K562 (cell line): ENCODE data around the gene SLC13A3. TPM values are rescaled to one million over a fixed set of nuclear protein-coding genes. Genes with fewer than 3 reads are reported as not detected.

Source experiments
- ATAC-seq: fragments of 200-7000 bp; cut with Tn5 transposase; 3 replicates; pipeline ENCODE4 v1.9.1; 2020; ENCODE audit warnings: moderate library complexity
- BruUV-seq: library from RNA; stranded (reverse); fragments of 400-500 nt; replicated peaks from 2 replicates; lab custom pipeline; 2021; lab: Mats Ljungman, UMichigan
- CTCF ChIA-PET: fragments of 300-600 bp; formaldehyde crosslinking; extraction: SDS; loops from one replicate; lab custom pipeline; 2021; ENCODE audit warnings: low intra/inter-chr PET ratio; lab: Yijun Ruan, JAX
- POLR2A ChIA-PET: fragments of 300-600, 350-650 bp; sonication (Branson Sonifier 250); formaldehyde crosslinking; extraction: SDS; loops from one replicate; lab custom pipeline; 2021; ENCODE audit warnings: antibody characterized with exemption, inconsistent platforms; lab: Yijun Ruan, JAX
- DNase-seq, 4 experiments: peaks; one replicate each; pipeline versions ENCODE4 v3.0.0 to v3.0.0-alpha.2; 2011 to 2018; ENCODE audit warnings: low spot score in 3 of 4, mixed read lengths in 3 of 4; ENCODE audit errors: extremely low read depth in 1 of 4
- FAIRE-seq: peaks from 2 replicates; lab custom pipeline; 2011; peaks lifted over from hg19 to GRCh38; lab: Jason Lieb, UNC
- H2AFZ ChIP-seq: 2 replicates; pipeline ENCODE4 v1.6.0; 2011; ENCODE audit warnings: low read depth, low read length, control low read depth, inconsistent platforms
- H3K27ac ChIP-seq: fragments of 200-600 bp; 3 replicates; pipeline ENCODE4 v1.8.0; 2011; ENCODE audit warnings: low read depth, mild to moderate bottlenecking, control low read depth, inconsistent platforms, low read length, moderate library complexity, mixed read lengths; ENCODE audit errors: extremely low read depth
- H3K27me3 ChIP-seq, 2 experiments: fragments of 300-600 bp in 1 of 2; 2 replicates in 1 of 2; 3 replicates in 1 of 2; pipeline versions ENCODE4 v1.6.0 to v1.8.0; 2011; ENCODE audit warnings: inconsistent platforms in 2 of 2, low read length in 2 of 2, mild to moderate bottlenecking in 1 of 2, mixed read lengths in 1 of 2, moderate library complexity in 1 of 2; ENCODE audit not compliant: control insufficient read depth in 2 of 2, insufficient read depth in 2 of 2
- H3K36me3 ChIP-seq: fragments of 300-600 bp; 3 replicates; pipeline ENCODE4 v1.8.0; 2011; ENCODE audit warnings: mild to moderate bottlenecking, low read length, inconsistent platforms; ENCODE audit not compliant: control insufficient read depth, insufficient read depth
- H3K4me1 ChIP-seq, 2 experiments: fragments of 200-600 bp in 1 of 2; replicated peaks in 1 of 2; 2 replicates in 1 of 2; 3 replicates in 1 of 2; pipeline versions ENCODE4 v1.5.1 to v1.8.0; 2011; ENCODE audit warnings: inconsistent platforms in 2 of 2, low read length in 2 of 2, mild to moderate bottlenecking in 1 of 2, mixed read lengths in 1 of 2, moderate library complexity in 1 of 2; ENCODE audit not compliant: control insufficient read depth in 2 of 2, insufficient read depth in 2 of 2
- H3K4me2 ChIP-seq: 2 replicates; pipeline ENCODE4 v1.6.1; 2011; ENCODE audit warnings: low read length, control low read depth, inconsistent platforms, mixed read lengths; ENCODE audit not compliant: insufficient read depth
- H3K4me3 ChIP-seq: fragments of 200-600 bp; sonication (generic), shearing (Covaris generic); 2 replicates; pipeline ENCODE4 v1.5.1; 2016; ENCODE audit warnings: control low read depth, inconsistent platforms
- H3K79me2 ChIP-seq: fragments of 200-600 bp; 3 replicates; pipeline ENCODE4 v1.8.0; 2011; ENCODE audit warnings: low read length, inconsistent platforms; ENCODE audit not compliant: control insufficient read depth, insufficient read depth
- H3K9ac ChIP-seq, 2 experiments: 2 replicates each; pipeline versions ENCODE4 v1.6.0 to v1.6.1; 2011; ENCODE audit warnings: low read depth in 2 of 2, low read length in 2 of 2, control low read depth in 1 of 2, inconsistent platforms in 1 of 2, mild to moderate bottlenecking in 1 of 2, mixed read lengths in 1 of 2; ENCODE audit not compliant: insufficient read depth in 1 of 2
- H3K9me1 ChIP-seq: one replicate; pipeline ENCODE4 v1.6.0; 2011; ENCODE audit warnings: inconsistent platforms, mild to moderate bottlenecking, low read length, moderate library complexity; ENCODE audit not compliant: control insufficient read depth, insufficient read depth
- H3K9me3 ChIP-seq: replicated peaks from 2 replicates; pipeline ENCODE4 v1.5.1; 2011; ENCODE audit warnings: low read depth, low read length, inconsistent platforms; ENCODE audit not compliant: control insufficient read depth, insufficient read depth
- H4K20me1 ChIP-seq: replicated peaks from 2 replicates; pipeline ENCODE4 v1.6.1; 2011; ENCODE audit warnings: low read length, inconsistent platforms, mixed read lengths; ENCODE audit not compliant: control insufficient read depth, insufficient read depth
- ATF7 ChIP-seq: fragments of 450-650 bp; IDR thresholded peaks from 2 replicates; pipeline ENCODE4 v1.7.1; 2014; ENCODE audit warnings: mild to moderate bottlenecking, moderate library complexity
- HNRNPUL1 ChIP-seq: fragments of 200-400 bp; formaldehyde crosslinking; IDR thresholded peaks from 2 replicates; pipeline ENCODE4 v1.6.1; 2017; ENCODE audit warnings: low read length
- JUNB ChIP-seq: fragments of 450-650 bp; formaldehyde crosslinking; conservative IDR thresholded peaks from 2 replicates; pipeline ENCODE4 v1.4.0; 2020; ENCODE audit warnings: mild to moderate bottlenecking
- POLR2A ChIP-seq: fragments of 450-650 bp; conservative IDR thresholded peaks from 2 replicates; pipeline ENCODE4 v1.6.1; 2016
- ZKSCAN1 ChIP-seq: fragments of 150-350 bp; IDR thresholded peaks from 2 replicates; pipeline ENCODE4 v1.6.1; 2016; ENCODE audit warnings: low read depth, low read length
- ZNF175 ChIP-seq: fragments of 200-800 bp; sonication (Bioruptor generic); IDR thresholded peaks from 2 replicates; pipeline ENCODE4 v1.6.1; 2016; ENCODE audit warnings: low read depth, mild to moderate bottlenecking, missing genetic modification characterization, missing compliant biosample characterization
- WGBS: fragments of 100-300 bp; shearing (Covaris generic); methylation state at CpG from one replicate; pipeline ENCODE4 v1.1.6; 2016; ENCODE audit warnings: low coverage, mixed read lengths; ENCODE audit not compliant: insufficient coverage; ENCODE audit errors: missing lambda C conversion rate; 5-methylcytosine and 5-hydroxymethylcytosine counted together
- in situ Hi-C: fragments of 300-500 bp; cut with MboI; formaldehyde crosslinking; loops from 4 replicates; pipeline ENCODE4 v1.15.0; 2018; ENCODE audit warnings: inconsistent platforms, mixed read lengths
- intact Hi-C: fragments of 100-400 bp; cut with micrococcal nuclease; formaldehyde crosslinking; loops from 2 replicates; pipeline ENCODE4 v1.14.2; 2022
- polyA plus RNA-seq, 8 experiments: library from polyadenylated mRNA; depleted of rRNA in 4 of 8; stranded (reverse) in 5 of 8; unstranded in 3 of 8; fragments of >200 nt; fragmentation: Nextera tagmentation in 2 of 8; fragmentation: Illumina TruSeq in 1 of 8; extraction: Ambion mirVana in 2 of 8; extraction: Trizol in 1 of 8; gene quantifications; 2 replicates each; pipeline versions ENCODE4 v1.2.1 to v1.2.3, GENCODE V29; 2011 to 2014; ENCODE audit warnings: inconsistent platforms in 1 of 8, missing spikeins in 1 of 8
- total RNA-seq, 7 experiments: library from RNA; depleted of rRNA in 6 of 7; stranded (reverse); fragments of >200 nt in 6 of 7; fragmentation: Illumina TruSeq in 2 of 7; extraction: Trizol in 2 of 7; gene quantifications; 2 replicates each; pipeline versions ENCODE4 v1.2.1 to v1.2.3, GENCODE V29; 2011 to 2021; ENCODE audit warnings: low replicate concordance in 1 of 7
- TF ChIP-seq, protein P1 (sequence below), 2 experiments: fragments of 450-650 bp in 1 of 2; sonication (generic) in 1 of 2; formaldehyde crosslinking in 1 of 2; IDR thresholded peaks in 1 of 2; conservative IDR thresholded peaks in 1 of 2; 2 replicates each; pipeline versions ENCODE4 v1.6.1 to v1.8.1; 2016 to 2023; ENCODE audit warnings: mild to moderate bottlenecking in 2 of 2, moderate library complexity in 2 of 2, inconsistent platforms in 1 of 2, missing genetic modification reagents in 1 of 2
- TF ChIP-seq, protein P2 (sequence below): fragments of 250-450 bp; sonication (Bioruptor Pico); IDR thresholded peaks from 2 replicates; pipeline ENCODE4 v1.9.0; 2021; ENCODE audit warnings: mild to moderate bottlenecking, inconsistent platforms
- TF ChIP-seq, protein P3 (sequence below): fragments of 250-450 bp; sonication (Bioruptor Pico); IDR thresholded peaks from 2 replicates; pipeline ENCODE4 v1.8.0; 2022; ENCODE audit warnings: inconsistent platforms

Gene SLC13A3
- total and polyA plus RNA-seq, 9 of the 15 experiments (the other 6 are each of a cell fraction or from before 2014, with no cell fraction given): 5.5 to 16.4 (median 8.5) TPM

- Histone ChIP-seq H3K9me3 (no peaks in the 10 kb centered on the region), H3K4me1 (no peaks in the 10 kb centered on the region), H4K20me1 (no peaks in the 10 kb centered on the region), H2AFZ (no peak overlapping the region), H3K79me2 (no peaks in the 10 kb centered on the region), H3K36me3 (peaks cover 2% of the 10 kb centered on the region; the same call in 1 of the 3 replicates), H3K9ac (no peak overlapping the region), H3K27me3 (no peaks in the 10 kb centered on the region), H3K9me1 (peaks cover 4% of the 10 kb centered on the region), H3K27ac (no peak overlapping the region), H3K4me2 (no peak overlapping the region), H3K4me3 (no peak overlapping the region)
- ChIA-PET POLR2A (no interaction called here), CTCF (no interaction called here)
- no peak for ATAC-seq
- TF ChIP-seq ZNF175 (CRISPR knock-in tag): no peak
- TF ChIP-seq ZKSCAN1: 0 out of 2 replicates have a peak, but pooled peaks have one; percentile 61
- intact Hi-C loops: no loop called here
- WGBS: 67% methylated on average over 2 of the region's 2 CpGs
- BruUV-seq: no TSS peak
- in situ Hi-C loops: no loop called here
- FAIRE-seq: no peak
- DNase-seq: no peak
These were observed 41.1 kb downstream of the SLC13A3 start for GRCh38 chr20:46610145-46610544.

- Histone ChIP-seq H4K20me1 (no peaks in the 10 kb centered on the region), H3K4me1 (no peaks in the 10 kb centered on the region; a peak in 1 of 5 replicates), H3K9me3 (no peaks in the 10 kb centered on the region), H3K79me2 (no peaks in the 10 kb centered on the region), H3K9me1 (peaks cover under 1% of the 10 kb centered on the region), H3K36me3 (peaks cover 2% of the 10 kb centered on the region; the same call in 1 of the 3 replicates), H2AFZ (no peak overlapping the region), H3K4me3 (no peak overlapping the region), H3K9ac (no peak overlapping the region), H3K4me2 (no peak overlapping the region), H3K27me3 (no peaks in the 10 kb centered on the region), H3K27ac (no peak overlapping the region)
- no peak for DNase-seq
- intact Hi-C loops (no loop called here), in situ Hi-C loops (no loop called here)
- POLR2A ChIA-PET: no interaction called here
- TF ChIP-seq, protein P1, sequence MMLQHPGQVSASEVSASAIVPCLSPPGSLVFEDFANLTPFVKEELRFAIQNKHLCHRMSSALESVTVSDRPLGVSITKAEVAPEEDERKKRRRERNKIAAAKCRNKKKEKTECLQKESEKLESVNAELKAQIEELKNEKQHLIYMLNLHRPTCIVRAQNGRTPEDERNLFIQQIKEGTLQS (IDR thresholded peaks at IDR 0.05): peak; percentile 46
- TF ChIP-seq, protein P1 (CRISPR knock-in tag; conservative IDR thresholded peaks at IDR 0.05): no peak
- TF ChIP-seq POLR2A (no peak), JUNB (CRISPR knock-in tag) (0 out of 2 replicates have a peak, but pooled peaks have one; percentile 11), ATF7 (peak; percentile 57; the same call in 1 of the 2 replicates), HNRNPUL1 (no peak)
- TF ChIP-seq, protein P2, sequence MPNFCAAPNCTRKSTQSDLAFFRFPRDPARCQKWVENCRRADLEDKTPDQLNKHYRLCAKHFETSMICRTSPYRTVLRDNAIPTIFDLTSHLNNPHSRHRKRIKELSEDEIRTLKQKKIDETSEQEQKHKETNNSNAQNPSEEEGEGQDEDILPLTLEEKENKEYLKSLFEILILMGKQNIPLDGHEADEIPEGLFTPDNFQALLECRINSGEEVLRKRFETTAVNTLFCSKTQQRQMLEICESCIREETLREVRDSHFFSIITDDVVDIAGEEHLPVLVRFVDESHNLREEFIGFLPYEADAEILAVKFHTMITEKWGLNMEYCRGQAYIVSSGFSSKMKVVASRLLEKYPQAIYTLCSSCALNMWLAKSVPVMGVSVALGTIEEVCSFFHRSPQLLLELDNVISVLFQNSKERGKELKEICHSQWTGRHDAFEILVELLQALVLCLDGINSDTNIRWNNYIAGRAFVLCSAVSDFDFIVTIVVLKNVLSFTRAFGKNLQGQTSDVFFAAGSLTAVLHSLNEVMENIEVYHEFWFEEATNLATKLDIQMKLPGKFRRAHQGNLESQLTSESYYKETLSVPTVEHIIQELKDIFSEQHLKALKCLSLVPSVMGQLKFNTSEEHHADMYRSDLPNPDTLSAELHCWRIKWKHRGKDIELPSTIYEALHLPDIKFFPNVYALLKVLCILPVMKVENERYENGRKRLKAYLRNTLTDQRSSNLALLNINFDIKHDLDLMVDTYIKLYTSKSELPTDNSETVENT: no peak
- TF ChIP-seq, protein P3, sequence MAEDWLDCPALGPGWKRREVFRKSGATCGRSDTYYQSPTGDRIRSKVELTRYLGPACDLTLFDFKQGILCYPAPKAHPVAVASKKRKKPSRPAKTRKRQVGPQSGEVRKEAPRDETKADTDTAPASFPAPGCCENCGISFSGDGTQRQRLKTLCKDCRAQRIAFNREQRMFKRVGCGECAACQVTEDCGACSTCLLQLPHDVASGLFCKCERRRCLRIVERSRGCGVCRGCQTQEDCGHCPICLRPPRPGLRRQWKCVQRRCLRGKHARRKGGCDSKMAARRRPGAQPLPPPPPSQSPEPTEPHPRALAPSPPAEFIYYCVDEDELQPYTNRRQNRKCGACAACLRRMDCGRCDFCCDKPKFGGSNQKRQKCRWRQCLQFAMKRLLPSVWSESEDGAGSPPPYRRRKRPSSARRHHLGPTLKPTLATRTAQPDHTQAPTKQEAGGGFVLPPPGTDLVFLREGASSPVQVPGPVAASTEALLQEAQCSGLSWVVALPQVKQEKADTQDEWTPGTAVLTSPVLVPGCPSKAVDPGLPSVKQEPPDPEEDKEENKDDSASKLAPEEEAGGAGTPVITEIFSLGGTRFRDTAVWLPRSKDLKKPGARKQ (CRISPR knock-in tag): no peak
- no peak for FAIRE-seq
- BruUV-seq: no TSS peak
- ATAC-seq: no peak
- WGBS: 82% methylated on average over 4 of the region's 4 CpGs
- CTCF ChIA-PET: no interaction called here
These were observed 42.2 kb downstream of the SLC13A3 start for GRCh38 chr20:46609043-46609442.
